Loucy (cell line): ENCODE data around the gene PIGN.
A peak's percentile ranks its signal among the peaks of the same experiment; 100 is the strongest.

Experiments used
- H2AFZ ChIP-seq: fragments of 200-600 bp; sonication (generic); 2 replicates; pipeline ENCODE4 v1.6.0; 2016; ENCODE audit warnings: antibody characterized with exemption, mild to moderate bottlenecking, low read length, moderate library complexity
- H3F3A ChIP-seq: fragments of 200-600 bp; 2 replicates; pipeline ENCODE4 v1.6.0; 2016; ENCODE audit warnings: antibody characterized with exemption, low read depth, mild to moderate bottlenecking
- H3K27me3 ChIP-seq: fragments of 200-600 bp; sonication (generic); 2 replicates; pipeline ENCODE4 v1.6.1; 2014; ENCODE audit warnings: low read length, mild to moderate bottlenecking; ENCODE audit not compliant: insufficient read depth, poor library complexity, severe bottlenecking
- H3K36me3 ChIP-seq: fragments of 200-600 bp; sonication (generic); 2 replicates; pipeline ENCODE4 v1.6.1; 2016; ENCODE audit warnings: low read length; ENCODE audit not compliant: insufficient read depth
- H3K4me1 ChIP-seq: fragments of 200-600 bp; sonication (generic); 2 replicates; pipeline ENCODE4 v1.5.1; 2014; ENCODE audit warnings: low read length, mild to moderate bottlenecking; ENCODE audit not compliant: insufficient read depth, poor library complexity, severe bottlenecking
- H3K4me2 ChIP-seq: fragments of 200-600 bp; sonication (generic); 2 replicates; pipeline ENCODE4 v1.6.0; 2014; ENCODE audit warnings: antibody characterized with exemption, low read length, low read depth, mild to moderate bottlenecking; ENCODE audit not compliant: poor library complexity, severe bottlenecking
- H3K4me3 ChIP-seq: fragments of 200-600 bp; sonication (generic); 2 replicates; pipeline ENCODE4 v1.5.1; 2014; ENCODE audit warnings: low read length, mild to moderate bottlenecking, mixed read lengths; ENCODE audit not compliant: poor library complexity, severe bottlenecking
- H3K79me2 ChIP-seq: fragments of 200-600 bp; sonication (generic); 2 replicates; pipeline ENCODE4 v1.6.1; 2014; ENCODE audit warnings: low read length; ENCODE audit not compliant: insufficient read depth
- H3K9ac ChIP-seq: fragments of 200-600 bp; sonication (generic); 2 replicates; pipeline ENCODE4 v1.6.0; 2014; ENCODE audit warnings: mild to moderate bottlenecking, low read depth, low read length, moderate library complexity; ENCODE audit not compliant: poor library complexity, severe bottlenecking
- H3K9me2 ChIP-seq: fragments of 200-600 bp; sonication (generic); replicated peaks from 2 replicates; pipeline ENCODE4 v1.6.1; 2016; ENCODE audit warnings: low read depth, low read length, mixed read lengths
- H3K9me3 ChIP-seq: fragments of 200-600 bp; sonication (generic); 2 replicates; pipeline ENCODE4 v1.6.1; 2014; ENCODE audit warnings: mild to moderate bottlenecking, antibody characterized with exemption, low read length, low read depth; ENCODE audit not compliant: insufficient read depth
- H4K20me1 ChIP-seq: fragments of 200-600 bp; sonication (generic); 2 replicates; pipeline ENCODE4 v1.6.0; 2014; ENCODE audit warnings: antibody characterized with exemption, low read length, mild to moderate bottlenecking; ENCODE audit not compliant: insufficient read depth, poor library complexity, severe bottlenecking
- CTCF ChIP-seq: fragments of 200-600 bp; sonication (generic); conservative IDR thresholded peaks from 2 replicates; pipeline ENCODE4 v1.5.1; 2014; ENCODE audit warnings: mild to moderate bottlenecking, antibody characterized with exemption, low read length
- EZH2phosphoT487 ChIP-seq: fragments of 200-600 bp; IDR thresholded peaks from 2 replicates; pipeline ENCODE4 v1.6.1; 2018; ENCODE audit warnings: antibody characterized with exemption, mild to moderate bottlenecking, moderate library complexity, borderline replicate concordance

The PIGN gene

GRCh38 chr18:62024983-62025382, 161.9 kb downstream of the PIGN start:
- Histone ChIP-seq H3K9ac (no peak overlapping the region), H3K9me2 (no peaks in the 10 kb centered on the region), H3K4me2 (no peak overlapping the region), H3K4me1 (peaks cover 3% of the 10 kb centered on the region), H3K4me3 (no peak overlapping the region), H3K9me3 (no peaks in the 10 kb centered on the region), H4K20me1 (no peaks in the 10 kb centered on the region), H2AFZ (no peak overlapping the region), H3K27me3 (no peaks in the 10 kb centered on the region), H3F3A (no peaks in the 10 kb centered on the region), H3K79me2 (no peaks in the 10 kb centered on the region), H3K36me3 (no peaks in the 10 kb centered on the region)
- TF ChIP-seq EZH2phosphoT487 (no peak), CTCF (no peak)

DNA sequence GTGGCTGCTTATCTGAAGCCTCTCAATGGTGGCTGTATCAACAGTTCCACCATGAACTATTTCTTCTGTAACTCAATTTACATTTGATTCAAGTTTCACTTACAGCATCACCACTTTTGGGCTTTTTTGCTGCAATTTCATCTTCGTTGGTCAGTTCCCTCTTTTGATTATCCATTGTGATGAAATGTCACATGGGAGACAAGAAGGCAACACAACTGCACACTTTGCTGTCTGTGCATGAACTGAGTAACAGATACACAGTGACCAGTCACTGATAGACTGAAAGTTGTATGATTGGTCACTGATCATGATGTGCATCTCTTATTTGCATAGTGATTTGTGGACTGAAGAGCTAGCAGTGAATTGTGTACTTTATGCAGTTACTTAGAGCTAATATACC, 163.3 kb downstream of the PIGN start:
- no peaks in the 10 kb centered on the region for H3K4me1 ChIP-seq
- TF ChIP-seq CTCF (no peak), EZH2phosphoT487 (no peak)

GRCh38 chr18:62018759-62019041, 168.2 kb downstream of the PIGN start:
- Histone ChIP-seq H4K20me1 (no peaks in the 10 kb centered on the region), H3K27me3 (no peaks in the 10 kb centered on the region)
- no peak for TF ChIP-seq EZH2phosphoT487
- TF ChIP-seq CTCF = no peak

More for the DNA sequence above, 163.3 kb downstream of the PIGN start:
- H3K27me3 ChIP-seq = no peaks in the 10 kb centered on the region
- no peak overlapping the region for H3K4me3 ChIP-seq
- no peak overlapping the region for H3K4me2 ChIP-seq
- H3K9ac ChIP-seq = no peak overlapping the region
- H3K79me2 ChIP-seq = no peaks in the 10 kb centered on the region
- H3K9me3 ChIP-seq = no peaks in the 10 kb centered on the region
- H4K20me1 ChIP-seq = no peaks in the 10 kb centered on the region
- no peak overlapping the region for H2AFZ ChIP-seq
- no peaks in the 10 kb centered on the region for H3K9me2 ChIP-seq
- H3F3A ChIP-seq = no peaks in the 10 kb centered on the region
- no peaks in the 10 kb centered on the region for H3K36me3 ChIP-seq

More at GRCh38 chr18:62018759-62019041, 168.2 kb downstream of the PIGN start:
- H3K36me3 ChIP-seq = no peaks in the 10 kb centered on the region
- H3K9ac ChIP-seq = no peak overlapping the region
- H3K4me1 ChIP-seq = no peaks in the 10 kb centered on the region
- no peak overlapping the region for H3K4me2 ChIP-seq
- H2AFZ ChIP-seq = peak overlapping the region; percentile 3; the same call in 1 of the 2 replicates
- no peaks in the 10 kb centered on the region for H3F3A ChIP-seq
- H3K9me2 ChIP-seq = no peaks in the 10 kb centered on the region
- no peaks in the 10 kb centered on the region for H3K79me2 ChIP-seq
- no peak overlapping the region for H3K4me3 ChIP-seq
- H3K9me3 ChIP-seq = no peaks in the 10 kb centered on the region
